DMS53 treated with DMSO at 0.1 percent for 48 hours (cell line): ENCODE measurements around the gene RAD23B.
"Not testable (repeated sequence)": the region's sequence is repeated elsewhere in the genome, so short reads cannot be mapped to it uniquely, and the experiment has no call there.

ENCODE experiments used
- DNase-seq: peaks from one replicate; lab custom pipeline; 2025; ENCODE audit not compliant: unreplicated experiment; lab: John Stamatoyannopoulos, UW

Gene RAD23B

GRCh38 chr9:107282759-107283622 is at the start of gene RAD23B:
TSS of gene RAD23B (plus strand) at chr9:107283279. CDS start at chr9:107283630, 351 bp downstream.
- DNase-seq = peak; percentile 88

GRCh38 chr9:107235765-107236442 is 47.2 kb upstream of the RAD23B start:
- DNase-seq = no peak

GRCh38 chr9:107237873-107238272 is 45.2 kb upstream of the RAD23B start:
- no peak for DNase-seq

GRCh38 chr9:107239474-107239873 is 43.6 kb upstream of the RAD23B start:
- DNase-seq = no peak

- no peak for DNase-seq
Observed at GRCh38 chr9:107240260-107240659, 42.8 kb upstream of the RAD23B start.

DNA sequence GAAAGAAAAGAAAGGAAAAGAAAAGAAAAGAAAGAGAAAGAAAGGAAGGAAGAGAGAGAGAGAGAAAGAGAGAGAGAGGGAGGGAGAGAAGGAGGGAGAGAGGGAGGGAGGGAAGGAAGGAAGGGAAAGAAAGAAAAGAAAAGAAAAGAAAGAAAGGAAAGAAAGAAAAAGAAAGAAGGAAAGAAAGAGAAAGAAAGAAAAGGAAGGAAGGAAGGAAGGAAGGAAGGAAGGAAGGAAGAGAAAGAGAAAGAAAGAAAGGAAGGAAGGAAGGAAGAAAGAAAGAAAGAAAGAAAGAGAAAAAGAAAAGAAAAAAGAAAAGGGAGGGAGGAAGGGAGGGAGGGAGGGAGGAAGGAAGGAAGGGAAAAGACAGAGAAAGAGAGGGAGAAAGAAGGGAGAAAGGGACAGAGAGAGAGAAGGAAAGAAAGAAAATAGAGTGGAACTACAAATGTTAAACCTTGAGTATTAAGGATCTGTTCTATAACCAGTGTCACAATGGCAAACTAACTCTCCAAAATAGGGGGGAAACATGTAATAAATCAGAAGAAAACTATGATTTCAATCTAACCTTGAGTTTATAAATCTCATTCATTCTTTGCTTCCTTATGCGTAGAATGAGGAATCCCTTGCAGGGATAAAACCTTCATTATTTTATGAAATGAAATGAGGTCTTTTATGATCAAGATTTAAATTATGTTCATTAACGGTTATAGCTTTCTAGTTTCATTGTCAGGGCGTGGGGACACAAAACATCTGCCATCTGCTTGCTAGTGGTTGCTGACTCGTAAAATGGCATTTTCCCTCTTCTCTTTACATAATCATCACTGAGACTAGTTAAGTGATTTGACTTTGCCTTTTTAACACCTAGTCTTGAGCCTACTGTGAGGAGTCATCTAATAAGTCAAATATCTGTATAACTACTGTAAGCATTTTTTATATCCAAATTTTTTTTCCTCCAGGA is 40.7 kb upstream of the RAD23B start:
- DNase-seq = no peak

DNA sequence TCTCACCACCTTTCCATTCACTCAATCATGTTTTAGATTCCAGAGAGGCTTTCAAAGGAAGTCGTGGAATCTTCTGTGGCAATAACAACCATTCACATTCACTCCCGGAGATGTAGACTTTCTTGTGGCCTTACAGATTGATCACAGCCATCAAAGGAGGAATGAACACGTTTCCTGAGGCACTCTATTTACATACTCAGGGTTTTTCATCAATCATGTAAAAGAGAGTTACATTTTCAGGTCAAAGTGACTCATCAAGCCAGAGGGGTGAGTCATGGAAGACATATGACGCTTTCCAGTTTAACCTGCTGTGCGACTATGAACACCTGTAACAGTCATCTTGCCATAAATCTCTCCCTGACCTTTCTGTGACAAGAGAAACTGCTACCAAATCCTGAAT is 39.3 kb upstream of the RAD23B start:
- peak; percentile 95 for DNase-seq

GRCh38 chr9:107246259-107247254 is 36.5 kb upstream of the RAD23B start:
- no peak for DNase-seq

- no peak for DNase-seq
Observed at GRCh38 chr9:107248714-107249113, 34.4 kb upstream of the RAD23B start.

DNA sequence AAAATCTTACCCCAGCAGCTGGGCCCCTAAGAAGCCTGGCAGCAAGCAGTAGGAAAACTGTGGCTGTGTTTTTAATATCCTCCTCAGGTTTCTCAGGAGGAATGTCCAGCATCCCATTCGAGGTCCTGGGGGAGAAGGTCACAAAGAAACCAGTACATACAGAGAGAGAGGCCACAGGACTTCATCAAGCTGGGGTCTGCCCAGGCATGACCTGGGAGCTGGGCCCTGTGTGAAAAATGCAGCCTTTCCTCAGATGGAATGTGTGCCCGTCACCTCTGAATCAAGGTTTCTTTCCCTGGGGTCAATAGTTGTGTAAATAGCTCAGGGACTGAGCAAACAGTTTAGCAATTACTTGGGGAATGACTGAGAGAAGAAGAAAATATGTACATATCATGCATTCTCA is 33.9 kb upstream of the RAD23B start:
- no peak for DNase-seq

GRCh38 chr9:107249665-107250285 is 33.3 kb upstream of the RAD23B start:
- no peak for DNase-seq

DNA sequence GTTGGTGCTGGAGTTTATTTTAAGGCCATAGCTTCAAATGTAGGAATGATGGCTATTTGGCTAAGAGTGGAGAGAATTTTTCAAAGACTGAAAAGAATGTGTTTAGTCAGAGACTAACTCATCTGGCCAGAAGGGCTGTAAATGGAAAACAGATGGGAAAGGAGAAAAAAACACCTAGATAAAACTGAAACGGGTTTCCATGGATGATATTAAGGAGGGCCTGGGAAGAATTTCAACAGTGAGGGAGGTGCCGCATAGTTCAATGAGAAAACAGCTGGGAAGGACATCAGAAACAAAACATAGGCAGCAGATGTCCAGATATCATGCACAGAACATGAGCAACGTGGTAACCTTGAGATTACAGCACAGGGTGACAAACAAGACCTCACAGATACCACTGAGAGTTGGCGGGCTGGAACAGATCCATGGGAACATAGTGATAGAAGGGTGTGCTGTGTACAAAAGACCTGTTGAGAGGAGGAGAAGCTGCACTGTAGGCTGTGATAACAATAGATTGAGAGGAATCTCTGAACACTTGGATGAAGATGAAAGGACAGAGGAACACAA is 31.2 kb upstream of the RAD23B start:
- DNase-seq = peak; percentile 44

DNA sequence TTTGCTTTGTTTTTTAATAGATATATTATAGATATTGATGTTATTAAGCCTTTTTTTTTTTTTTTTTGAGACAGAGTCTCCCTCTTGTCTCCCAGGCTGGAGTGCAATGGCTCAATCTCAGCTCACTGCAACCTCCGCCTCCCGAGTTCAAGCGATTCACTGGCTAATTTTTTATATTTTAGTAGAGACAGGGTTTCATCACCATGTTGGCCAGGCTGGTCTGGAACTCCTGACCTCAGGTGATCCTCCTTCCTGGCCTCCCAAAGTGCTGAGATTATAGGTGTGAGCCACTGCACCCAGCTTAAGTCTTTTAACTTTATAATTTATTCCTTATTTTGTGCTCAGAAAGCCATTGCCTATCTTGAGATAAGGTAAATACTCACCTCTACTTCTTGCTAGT is 24.2 kb upstream of the RAD23B start:
- no peak for DNase-seq

GRCh38 chr9:107259751-107260313 is 23.2 kb upstream of the RAD23B start:
- not testable (repeated sequence) for DNase-seq

- no peak for DNase-seq
Observed at GRCh38 chr9:107260437-107261081, 22.5 kb upstream of the RAD23B start.

GRCh38 chr9:107261106-107261505 is 22.0 kb upstream of the RAD23B start:
- DNase-seq = no peak

DNA sequence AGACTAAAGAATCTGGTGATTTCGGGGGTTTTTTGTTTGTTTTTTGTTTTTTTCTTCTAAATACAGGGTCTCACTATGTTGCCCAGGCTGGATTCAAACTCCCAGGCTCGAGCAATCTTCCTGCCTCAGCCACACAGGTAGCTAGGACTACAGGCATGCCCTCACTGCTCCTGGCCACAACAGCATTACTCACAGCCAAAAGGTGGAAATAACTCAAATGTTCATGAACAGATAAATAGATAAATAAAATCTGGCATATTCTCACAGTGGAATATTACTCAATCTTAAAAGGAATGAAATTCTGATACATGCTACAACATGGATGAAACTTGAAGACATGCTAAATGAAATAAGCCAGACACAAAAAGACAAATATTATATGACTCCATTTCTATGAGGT is 19.8 kb upstream of the RAD23B start:
- DNase-seq = no peak

DNA sequence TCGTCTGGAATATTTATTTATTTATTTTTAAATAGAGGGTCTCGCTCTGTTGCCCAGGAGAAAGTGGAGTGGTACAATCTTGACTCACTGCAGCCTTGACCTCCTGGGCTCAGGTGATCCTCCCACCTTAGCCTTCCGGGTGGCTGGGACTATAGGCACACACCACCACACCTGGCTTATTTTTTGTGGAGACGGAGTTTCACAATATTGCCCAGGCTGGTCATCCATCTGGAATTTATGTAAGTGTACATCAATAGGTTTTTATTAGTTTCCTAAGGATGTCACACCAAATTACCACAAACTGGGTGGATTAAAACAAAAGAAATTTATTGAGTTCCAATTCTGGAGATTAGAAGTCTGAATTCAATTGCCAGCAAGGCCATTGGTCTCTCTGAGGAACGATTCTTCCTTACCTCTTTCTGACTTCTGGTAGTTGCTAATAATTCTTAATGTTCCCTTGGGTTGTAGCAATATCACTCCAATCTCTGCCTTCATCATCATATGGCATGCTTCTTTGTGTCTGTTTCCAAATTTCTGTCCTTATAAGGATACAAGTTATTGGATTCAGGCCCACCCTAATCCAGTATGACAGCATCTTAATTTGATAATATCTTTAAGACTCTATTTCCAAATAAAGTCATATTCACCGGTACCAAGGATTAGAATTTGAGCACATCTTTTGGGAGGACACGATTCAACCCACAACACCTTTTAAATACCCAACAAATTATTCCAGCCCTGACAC is 16.3 kb upstream of the RAD23B start:
- DNase-seq = no peak
